IPS-NIHi11 (cell line): ENCODE measurements around the gene PTGDS.

Source experiments
- DNase-seq: peaks from one replicate; pipeline ENCODE4 v3.0.0; 2012; ENCODE audit warnings: mixed read lengths, low spot score

The PTGDS gene

DNA sequence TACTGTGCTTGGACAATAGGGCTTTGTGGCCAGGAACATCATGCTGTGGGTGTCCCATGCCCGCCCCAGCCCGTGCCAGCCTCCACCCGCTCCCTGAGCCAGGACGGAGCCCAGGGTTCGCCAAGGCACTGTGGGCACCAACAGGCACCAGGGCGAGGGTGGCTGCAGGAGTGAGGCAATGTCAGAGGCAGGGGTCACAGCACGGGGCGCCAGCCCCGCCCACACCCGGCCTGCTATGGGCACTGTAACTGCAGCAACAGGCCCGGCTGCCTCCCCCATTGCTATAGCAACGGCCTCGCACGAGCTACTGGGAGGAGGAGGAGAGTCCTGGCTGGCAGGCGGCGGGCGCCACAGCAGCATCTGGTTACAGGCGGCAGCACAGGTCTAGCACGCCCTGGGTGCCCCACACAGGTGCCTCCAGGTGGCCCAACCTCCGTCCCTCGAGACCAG, 48.2 kb downstream of the PTGDS start:
- DNase-seq = no peak

- no peak for DNase-seq
Measured at GRCh38 chr9:137026384-137026783, 49.1 kb downstream of the PTGDS start.

DNA sequence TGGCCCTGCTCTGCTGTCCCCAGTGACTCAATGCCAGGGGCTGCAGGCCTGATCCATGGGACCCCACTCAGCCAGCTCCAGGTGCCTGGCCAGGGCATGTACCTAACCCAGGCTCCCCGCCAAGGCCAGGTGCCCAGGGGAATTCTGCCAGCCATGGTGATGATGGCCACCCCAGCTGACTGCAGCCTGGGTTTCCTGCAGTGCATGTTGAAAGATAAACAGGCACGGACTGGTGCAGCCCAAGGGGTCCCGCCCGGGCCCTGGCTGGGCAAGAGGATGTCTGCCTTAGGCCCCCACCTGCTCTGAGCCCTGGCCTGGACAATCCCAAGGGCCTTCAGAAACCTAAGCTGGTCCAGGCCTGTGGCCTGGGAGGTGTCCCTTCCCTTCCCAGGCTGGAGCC, 49.5 kb downstream of the PTGDS start:
- no peak for DNase-seq

DNA sequence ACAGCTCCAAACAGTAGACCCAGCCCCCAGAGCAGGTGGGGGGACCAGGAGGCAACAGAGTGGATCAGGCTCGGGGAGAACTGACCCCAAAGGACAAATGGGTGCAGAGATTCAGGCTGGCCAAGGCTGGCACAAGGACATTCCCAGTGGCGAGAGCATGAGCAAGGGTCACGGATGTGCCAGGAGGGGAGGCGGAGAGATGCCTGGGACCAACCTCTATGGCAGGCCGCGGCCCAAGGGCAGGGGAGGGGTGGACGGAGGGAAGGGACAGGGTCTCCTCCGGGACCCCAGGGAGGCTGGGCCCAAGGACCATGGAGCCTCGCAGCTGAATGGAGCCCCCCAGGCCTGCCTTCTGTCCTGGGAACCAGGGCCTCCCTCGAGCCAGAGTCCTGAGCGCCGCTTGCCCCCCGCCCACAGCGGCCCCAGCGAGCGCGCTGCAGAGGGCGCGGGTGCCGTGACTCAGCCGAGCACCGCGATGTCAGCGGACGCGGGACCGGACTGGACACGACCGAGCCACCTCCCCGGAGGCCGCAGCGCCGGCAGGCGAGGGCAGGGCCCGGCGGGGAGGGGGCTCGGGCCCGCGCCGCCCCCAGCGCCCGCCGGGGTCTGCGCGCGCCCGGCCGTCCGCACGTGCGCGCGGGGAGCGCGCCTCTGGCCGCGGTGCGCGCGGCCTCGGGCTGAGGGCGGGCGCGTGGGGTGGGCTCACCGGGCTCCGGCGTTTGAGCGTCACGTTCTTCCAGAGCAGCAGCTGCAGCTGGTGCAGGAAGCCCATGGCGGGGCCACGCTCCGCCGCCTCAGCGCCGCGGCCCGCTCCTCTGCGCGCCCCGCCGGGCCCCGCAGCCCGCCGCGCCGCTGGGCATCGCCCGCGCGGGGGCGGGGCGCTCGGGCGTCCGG, 50.3 kb downstream of the PTGDS start, which contains the start of gene ABCA2:
ABCA2 (minus strand) TSS at position 869 of the 894 bp plus-strand sequence; CDS start at position 772, 97 bp downstream.
- DNase-seq = no peak

DNA sequence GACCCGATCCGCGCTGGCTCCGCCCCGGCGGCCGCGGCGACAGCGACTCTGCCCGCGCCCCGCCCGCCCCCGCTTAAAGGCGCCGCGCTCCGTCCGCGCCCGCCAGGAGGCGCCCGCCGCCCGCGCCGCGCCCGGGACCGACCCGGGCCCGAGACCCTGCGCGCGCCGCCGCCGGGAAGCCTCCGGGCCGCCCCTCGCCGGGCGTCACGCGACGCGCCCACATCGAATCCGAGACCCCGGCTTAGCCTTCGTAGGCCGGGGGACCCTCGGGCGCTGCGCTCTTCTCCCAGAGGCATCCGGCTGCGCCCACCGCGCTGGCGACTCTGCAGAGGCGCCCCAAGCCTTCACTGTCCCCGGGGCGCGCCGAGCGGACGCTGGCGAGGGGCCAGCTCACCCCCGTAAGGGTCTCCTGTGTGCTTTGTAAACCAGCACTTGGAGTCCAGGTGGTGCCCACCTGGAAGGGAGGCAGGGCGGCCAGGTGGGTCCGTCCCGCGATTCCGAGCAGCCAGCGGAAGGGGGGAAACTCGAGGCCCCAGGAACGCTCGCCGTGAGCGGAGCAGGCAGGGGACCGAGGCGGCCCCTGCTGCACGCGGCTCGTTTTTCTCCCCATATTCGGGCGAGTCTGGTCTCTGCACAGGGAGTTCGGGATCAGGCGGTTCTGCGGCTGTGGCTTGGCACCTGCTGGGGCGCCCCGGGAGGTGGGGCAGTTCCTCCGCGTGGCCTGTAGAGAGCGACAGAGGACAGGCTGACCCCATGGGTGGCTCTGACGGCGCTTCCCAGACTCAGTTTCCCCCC, 51.2 kb downstream of the PTGDS start:
- peak; percentile 85 for DNase-seq

GRCh38 chr9:137029058-137029936, 52.0 kb downstream of the PTGDS start:
- DNase-seq = peak; percentile 85

GRCh38 chr9:137030006-137030405, 52.7 kb downstream of the PTGDS start:
- no peak for DNase-seq

DNA sequence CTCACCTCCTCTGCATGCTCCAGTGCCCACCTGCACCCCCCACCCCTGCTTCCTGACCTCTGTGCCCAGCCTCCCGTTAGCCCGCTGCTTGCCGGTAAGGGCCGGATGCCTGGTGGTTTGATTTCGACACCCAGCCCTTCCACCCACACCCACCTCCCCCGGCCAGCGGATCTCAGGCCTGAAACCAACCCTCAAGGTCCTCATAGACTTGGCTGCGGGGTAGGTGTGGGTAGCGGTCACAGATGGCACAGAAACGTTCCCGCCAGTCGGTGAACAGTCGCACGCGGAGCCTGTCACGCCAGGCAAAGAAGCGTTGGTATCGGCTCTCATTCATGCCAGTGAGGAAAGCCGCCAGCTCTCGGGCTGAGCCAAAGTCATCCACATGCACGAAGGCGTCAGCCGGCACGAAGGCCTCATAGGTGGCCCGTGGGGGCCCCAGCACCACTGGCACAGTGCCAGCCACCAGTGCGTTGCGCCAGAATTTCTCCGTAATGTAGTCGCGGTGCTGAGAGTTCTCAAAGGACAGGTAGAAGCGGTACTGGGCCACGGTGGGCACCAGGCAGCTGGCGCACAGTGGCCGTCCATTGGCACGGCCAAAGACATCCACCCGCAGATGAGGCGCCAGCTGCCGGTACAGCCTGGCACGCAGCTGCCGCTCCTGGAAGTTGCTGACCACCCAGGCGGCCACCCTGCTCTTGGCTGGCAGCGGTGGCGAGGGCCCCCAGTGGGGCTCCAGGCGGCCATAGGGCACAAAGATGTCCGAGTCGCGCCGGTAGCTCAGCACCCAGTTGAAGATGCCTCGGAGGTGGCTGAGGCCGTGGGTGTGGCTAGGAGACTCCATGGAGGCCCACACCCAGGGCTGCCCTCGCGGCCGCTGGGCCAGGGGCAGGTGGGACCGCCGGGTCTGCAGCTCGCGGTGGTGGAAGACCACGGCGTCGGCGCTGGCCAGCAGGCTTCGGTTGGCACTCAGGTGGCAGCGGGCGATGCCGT, 53.5 kb downstream of the PTGDS start:
- no peak for DNase-seq
